ENCODE measurements around the gene TMEM250.

TMEM250 gene

GRCh38 chr9:136083558-136084062, 35.1 kb downstream of the TMEM250 start:
- DNase-seq (ENCODE audit: low read depth, low spot score), result no peak

DNA sequence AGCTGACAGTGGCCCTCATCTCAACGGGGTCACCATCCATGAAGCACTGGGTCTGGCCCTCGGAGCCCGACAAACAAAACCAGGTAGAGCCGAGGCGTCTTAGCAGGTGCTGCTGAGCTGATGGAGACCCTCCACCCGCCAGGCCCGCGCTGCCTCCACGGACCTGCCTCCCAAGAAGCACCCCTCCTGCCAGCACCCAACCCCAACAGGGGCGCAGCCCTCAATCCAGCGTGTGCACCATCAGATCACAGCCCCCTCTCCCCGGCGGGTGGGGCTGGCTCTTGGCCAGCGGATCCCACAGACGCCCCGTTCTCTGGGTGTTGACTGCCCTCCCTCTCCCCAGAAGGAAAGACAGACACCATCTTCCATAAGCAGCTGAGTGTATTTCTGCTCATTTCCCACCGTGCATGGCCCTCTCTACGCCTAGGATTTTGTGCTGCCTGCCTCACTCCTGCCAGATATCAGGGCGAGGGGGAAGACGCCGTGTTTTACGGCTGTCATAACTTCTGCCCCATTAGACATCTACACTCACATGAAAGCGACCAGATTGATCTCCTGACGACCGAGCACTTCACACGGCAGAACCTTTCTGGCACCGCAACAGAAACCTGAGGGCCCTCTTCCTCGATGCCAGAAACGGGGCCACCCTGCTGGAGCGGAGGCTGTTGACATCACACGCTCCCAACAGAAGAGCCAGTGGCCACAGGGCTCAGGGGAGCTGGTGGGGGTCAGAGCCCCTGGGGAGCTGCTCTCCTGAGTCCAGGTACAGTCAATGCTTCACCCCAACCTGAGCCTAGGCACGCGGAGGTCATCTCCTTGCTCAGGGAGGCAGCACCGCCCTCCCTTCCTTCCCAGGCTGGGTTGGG, 35.9 kb downstream of the TMEM250 start:
- DNase-seq (ENCODE audit: low read depth, low spot score), result no peak

DNA sequence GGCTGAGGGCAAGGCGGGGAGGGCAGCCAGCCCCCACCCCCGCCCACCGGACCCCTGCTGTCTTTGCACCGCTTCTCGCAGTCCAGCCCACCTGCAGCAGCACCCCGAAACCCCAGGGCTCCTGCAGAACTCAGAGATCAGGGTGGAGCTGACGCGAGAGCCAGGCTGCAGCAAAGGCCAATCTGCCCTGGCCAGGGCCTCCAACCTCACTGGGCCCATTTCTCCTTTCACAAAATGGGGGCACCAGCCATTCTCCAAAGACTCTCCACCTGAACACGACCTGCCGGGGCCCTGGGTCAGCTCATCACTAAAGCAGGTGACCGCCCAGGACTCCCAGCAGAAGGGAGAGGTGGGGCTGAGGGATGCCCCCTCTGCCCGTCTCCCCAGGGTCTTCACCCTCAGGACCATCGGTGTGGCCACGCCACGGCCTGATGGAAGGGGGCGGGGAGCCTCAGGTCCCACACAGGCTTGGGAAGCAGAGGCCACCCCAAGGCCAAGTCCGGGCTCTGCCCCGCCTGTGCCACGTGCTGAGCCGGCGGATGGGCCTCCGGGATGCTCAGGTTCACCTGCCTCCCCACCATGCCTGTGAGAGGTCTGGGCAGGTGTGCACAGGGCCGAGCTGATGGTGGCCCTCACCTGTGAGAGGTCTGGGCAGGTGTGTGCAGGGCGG, 36.7 kb downstream of the TMEM250 start:
- DNase-seq (ENCODE audit: low read depth, low spot score), result no peak

DNA sequence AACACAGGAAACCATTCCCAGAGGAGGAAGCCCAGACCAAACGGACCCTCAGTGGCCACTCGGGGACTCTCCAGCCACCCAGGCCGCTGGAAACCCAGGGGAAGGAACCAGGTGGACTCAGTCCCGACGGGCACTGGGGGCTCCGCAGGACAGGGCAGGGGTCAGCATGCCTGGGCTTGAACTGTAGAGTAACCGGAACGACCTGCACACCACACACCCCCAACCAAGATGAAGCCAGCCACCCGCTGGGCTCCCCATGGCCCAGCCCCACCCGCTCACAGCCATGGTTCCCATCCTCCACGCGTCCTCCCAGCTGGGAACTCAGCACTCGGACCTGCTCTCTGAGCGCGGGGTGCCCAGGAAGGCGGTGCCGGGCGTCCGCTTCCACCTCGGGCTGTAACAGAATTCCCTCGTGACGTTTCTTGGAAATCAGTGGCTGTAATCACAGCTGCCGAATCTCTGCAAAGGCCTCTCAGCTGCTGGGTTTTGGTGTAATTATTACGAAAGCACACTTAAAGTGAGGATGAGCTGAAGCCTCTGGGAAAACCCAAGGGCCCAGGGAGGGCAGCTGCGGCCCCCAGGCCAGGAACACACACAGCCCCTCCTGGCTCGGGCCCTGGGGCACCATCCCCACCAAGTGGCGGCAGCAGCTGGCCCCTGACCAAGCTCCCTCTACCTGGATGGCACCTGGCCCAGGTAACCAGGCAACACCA, 37.4 kb downstream of the TMEM250 start:
- DNase-seq (ENCODE audit: low read depth, low spot score), result no peak

DNA sequence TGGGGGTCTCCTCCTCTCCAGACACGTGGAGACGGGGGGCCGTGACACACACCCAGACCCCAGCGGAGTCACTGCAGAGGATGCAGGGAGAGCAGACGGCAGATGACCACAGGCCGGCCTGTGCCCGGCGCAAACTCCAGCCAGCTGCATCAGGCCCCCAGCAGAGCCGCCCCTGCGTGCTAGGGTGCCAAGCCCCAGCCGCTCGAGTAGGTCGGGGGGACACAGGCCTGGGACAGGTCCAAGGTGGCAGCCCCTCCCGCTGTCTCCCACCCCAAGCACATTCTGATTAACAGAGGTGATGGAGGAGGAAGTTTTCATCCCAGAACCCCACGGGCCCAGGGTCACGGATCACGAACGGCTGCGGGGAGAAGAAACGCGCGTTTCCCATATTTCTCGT, 38.0 kb downstream of the TMEM250 start:
- DNase-seq (ENCODE audit: low read depth, low spot score), result no peak

DNA sequence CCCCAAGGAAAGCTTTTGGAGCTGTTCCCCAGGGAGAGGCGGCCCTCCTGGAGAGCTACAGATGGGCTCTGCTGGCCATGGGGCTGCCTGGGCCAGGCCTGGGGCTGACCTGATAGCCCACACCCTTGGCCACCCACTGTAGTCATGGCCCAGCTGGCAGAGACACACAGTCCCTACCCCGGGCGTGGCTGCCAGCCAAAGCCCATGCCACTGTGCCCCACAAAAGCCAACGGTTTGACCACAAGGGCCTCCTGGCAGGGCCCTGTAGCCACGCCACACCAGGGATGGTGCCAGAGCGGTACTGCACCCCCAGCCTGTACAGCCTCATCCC, 38.8 kb downstream of the TMEM250 start:
- no peak for DNase-seq (ENCODE audit: low read depth, low spot score)

DNA sequence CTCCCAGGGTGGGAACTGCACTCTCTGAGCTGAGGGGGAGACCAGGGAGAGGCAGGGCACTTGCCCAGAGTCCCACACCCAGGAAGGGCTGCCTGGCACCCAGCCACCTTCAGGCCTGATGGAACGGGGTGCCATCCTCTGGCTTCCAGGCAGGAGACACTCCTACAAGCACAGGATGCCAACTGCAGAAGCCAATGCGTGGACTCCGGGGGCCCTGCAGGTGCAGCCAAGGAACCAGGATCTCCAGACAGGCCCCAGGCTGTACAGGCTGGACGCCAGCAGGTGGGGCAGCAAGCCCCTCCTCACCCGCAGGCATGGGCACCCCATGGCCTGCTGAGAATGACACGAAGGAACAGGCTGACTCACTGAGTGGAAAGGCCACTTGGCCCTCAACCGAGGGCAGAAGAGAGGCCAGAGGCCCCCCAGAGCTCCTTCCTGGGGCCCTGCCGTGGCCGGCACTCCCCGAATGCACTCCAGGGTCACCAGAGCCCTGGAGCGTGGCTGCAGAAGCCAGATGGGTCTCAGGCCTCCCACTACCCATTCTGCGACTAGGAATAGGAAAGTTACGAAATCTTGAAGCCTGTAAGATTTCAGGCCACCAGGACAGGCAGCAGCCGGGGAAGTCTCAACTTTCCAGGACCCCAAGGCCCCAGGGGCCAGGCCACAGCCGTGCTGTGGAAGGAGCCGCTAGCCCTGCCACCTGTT, 39.3 kb downstream of the TMEM250 start:
- no peak for DNase-seq (ENCODE audit: low read depth, low spot score)

DNA sequence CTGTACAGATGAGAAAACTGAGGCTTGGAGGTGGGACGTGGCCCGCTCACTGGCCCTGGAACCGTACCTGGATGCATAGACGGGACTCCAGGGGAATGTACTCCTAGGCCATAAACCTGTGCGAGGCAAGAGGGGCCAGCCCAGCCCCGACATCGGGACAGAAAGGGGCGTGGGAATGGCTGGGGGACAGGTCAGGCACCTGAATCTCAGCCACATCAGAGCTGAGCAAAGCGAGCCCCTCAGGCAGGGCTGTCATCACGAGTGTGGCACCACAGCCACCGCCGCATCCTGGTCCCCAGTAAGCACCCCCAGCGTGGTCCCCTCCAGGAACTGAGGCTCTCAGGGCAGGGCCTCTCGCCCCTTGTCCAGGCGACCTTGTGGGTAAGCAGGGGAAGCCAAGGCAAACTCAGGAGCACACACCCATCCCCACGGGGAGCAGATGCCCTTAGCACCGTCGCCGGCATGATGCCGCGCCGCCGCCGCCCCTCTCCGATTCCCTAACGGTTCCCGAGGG, 40.1 kb downstream of the TMEM250 start:
- DNase-seq (ENCODE audit: low read depth, low spot score), result no peak

- DNase-seq (ENCODE audit: low read depth, low spot score), result no peak
These were observed 40.7 kb downstream of the TMEM250 start for GRCh38 chr9:136078024-136078423.

DNA sequence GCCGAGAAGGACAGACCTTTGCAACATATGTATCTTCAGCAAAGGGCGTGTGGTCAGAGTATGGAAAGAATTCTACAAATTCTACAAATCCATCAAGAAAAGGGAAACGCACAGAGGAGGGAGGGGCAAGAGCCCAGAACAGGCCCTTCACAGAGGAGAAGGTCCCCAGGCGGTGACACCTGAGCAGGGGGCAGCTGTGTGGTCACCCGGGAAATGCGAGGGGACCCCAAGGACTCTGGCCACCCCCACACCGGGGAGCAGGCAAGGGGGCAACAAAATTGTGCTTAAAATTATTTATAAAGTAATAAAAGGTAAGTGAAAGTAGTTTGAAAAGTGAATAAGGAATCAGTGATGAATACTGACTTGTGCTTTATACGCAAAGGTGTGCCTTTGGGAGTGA, 41.2 kb downstream of the TMEM250 start:
- DNase-seq (ENCODE audit: low read depth, low spot score), result no peak

DNA sequence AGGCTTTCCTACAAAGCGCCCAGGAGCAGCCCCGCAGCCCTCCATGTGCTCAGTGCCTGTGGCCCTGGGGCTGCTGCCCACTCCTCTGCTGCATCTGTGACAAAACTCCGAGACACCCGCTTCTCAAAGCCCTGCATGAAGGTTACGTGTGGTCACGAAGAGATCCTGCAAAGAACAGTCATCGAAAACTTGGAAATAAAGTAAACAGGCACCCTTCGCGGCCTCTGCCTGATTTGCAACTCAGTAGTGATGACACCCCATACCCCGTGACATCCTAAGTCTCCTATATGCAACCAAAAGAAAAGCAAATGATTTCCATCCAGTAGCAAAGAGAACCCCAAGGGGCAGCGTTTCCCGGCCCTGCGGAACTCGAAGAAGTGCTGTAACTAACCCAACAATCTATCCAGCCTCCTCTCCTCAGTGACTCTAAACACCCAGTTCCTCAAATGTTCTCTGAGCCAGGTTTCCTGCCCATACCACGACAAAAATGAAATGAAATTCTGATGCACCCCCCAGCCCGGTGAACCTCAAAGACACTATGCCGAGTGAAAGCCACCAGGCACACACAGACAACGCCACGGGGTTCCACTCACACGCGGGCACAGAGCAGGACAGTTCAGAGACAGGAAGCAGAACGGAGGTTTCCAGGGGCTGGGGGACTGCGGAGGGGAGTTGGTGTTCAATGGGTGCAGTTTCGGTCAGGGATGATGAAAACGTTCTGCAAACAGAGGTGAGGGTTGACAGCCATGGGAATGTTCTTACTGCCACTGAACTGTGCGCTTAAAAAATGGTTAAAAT, 42.6 kb downstream of the TMEM250 start:
- no peak for DNase-seq (ENCODE audit: low read depth, low spot score)

GRCh38 chr9:136075134-136075841, 43.4 kb downstream of the TMEM250 start:
- no peak for DNase-seq (ENCODE audit: low read depth, low spot score)

DNA sequence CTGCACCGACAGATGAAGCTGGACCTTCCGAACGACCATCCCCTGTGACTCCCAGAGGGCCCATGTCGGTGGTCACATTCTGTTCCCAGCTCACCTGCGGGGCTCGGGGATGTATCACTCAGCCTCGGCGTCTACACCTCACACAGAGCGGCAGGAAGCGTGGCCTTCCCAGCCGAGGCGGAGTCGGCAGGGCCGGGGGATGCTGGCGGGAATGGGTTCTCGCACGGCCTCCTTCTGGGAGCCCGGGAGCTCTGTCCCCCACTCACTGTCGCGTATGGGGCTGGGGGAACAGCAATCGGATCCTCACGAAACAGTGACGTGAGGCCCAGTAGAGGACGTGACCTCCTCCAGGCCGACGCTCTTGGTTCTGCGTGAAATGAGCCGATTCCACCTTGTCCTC, 44.0 kb downstream of the TMEM250 start:
- no peak for DNase-seq (ENCODE audit: low read depth, low spot score)
